Mesangial cell (primary cell): ENCODE measurements around the gene ABR. TPM values are rescaled to one million over a fixed set of nuclear protein-coding genes. Genes with fewer than 3 reads are reported as not detected.

Experiments
- total RNA-seq: library from RNA; depleted of rRNA; stranded (reverse); fragments of >200 nt; gene quantifications from 2 replicates; pipeline ENCODE4 v1.2.3, GENCODE V29; 2015

The ABR gene
- total RNA-seq, result 79.2 and 88.6 TPM in 2 replicates

DNA sequence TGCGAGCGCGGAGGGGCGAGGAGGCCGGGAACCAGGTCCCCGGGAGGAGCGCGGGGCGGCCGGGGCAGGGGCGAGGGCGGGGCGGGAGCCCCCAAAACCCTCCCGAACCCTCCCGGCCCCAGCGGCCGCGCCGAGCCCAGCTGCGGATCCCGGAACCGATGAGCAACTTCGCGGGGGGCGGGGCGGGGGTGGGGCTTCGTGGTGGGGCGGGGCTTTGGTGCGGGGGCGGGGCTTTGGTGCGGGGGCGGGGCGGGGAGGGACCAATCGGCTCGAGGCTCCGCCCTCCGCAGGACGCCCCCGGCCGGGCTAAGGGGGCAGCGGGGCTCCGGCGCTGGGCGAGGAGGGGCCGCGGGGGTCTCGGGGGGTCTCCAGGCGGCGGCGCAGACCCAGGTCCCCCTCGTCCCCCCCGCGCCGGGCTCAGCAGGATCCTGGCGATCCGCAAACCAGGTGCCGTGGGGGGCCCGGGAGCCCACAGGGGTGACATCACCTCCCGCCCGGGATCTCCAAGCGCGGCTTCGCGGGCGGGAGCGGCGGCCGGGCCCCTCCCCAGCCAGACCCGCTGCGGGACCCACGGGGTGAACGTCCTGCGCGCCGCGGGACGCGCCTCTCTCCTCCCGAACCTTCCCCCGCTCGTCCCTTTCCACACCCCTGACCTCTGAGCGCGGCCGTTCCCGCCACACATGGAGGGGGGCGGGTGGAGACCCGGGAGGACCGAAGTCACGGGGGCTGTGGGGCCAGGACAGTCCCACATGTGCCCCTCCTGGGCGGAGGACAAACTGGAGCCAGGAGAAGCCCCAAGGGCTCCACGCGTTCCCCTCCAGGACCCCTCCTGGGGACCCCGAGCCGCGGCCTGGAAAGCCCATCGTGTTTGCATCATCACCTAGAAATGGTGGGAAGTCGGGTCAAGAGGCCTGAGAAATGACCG, at the start of gene ABR:
Gene ABR (minus strand): TSS at position 164 of the 925 bp plus-strand sequence. CDS start 254 bp downstream, outside the sequence.

DNA sequence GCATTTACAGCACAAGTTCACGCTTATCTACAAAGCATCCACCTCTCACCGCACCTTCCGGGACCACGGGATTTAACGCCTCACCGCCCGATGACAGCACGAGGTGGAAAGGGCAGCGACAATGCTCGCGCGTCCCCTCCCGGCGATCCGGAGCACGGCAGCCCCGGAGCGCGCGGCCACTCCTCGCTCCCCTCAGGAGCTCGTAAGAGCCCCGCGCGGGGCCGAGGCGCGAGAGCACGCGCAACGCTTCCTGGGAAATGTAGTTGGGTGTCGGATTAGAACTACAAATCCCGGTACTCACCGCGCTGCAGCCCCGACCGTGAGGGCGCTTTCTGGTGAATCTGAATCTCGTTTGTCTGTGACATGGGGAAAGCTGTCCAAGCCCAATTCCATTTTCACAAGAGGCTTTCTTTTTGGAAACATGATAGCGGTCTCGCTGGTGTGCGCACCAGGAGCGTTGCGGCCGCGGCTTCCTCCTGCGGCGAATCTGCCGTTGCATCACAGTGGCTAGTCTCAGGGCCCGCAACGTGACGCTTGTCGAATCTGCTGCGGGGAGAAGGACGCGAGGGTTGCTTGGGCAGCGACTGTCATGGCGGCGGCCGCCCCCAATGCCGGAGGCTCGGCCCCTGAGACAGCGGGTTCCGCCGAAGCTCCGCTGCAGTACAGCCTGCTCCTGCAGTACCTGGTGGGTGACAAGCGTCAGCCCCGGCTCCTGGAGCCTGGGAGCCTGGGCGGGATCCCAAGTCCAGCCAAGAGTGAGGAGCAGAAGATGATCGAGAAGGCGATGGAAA, 183.0 kb downstream of the ABR start, which contains the start of gene TIMM22:
Gene TIMM22 (plus strand): TSS at position 576 of the 791 bp plus-strand sequence. CDS start 14 bp downstream, at position 590.

DNA sequence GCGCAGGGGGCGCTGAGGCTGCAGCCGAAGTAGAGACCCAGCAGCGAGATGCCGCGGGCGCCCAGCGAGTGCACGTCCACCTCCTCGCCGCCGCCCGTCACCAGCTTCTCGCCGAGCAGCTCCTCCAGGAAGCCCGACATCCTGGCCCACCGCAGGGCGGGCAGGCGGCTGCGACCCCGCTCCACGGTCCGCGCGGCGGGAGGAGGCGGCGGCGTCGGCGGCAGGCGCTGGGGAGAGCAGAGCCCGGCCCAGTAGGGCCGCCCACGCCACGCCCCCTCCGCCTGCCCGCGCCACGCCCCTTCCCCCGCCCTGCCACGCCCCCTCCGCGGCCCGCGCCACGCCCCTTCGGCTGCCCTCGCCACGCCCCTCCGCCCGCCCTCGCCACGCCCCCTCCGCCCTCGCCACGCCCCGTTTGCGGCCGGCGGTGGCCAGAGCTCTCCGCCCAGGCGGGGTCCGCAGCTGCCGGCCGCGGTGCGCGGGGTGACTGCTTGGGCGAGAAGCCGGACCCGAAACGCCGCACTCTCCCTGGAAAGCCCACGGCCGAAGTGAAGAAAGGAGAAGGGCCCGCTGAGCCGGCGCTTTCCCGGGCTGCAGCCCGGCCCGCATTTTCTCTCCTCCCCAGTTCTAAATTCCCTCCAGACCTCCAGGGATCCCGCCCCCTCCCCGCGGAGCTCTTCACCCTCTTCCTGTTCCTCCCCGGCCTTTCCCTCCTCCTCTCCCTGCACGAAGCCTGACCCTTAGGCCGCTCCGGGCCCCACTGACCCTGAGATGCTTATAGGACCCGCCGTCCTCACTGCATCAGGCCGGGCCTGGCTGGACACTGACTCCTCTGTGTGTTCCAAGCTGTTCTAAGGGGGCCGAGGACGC, 200.0 kb downstream of the ABR start, which contains the start of gene NXN:
Gene NXN (minus strand): TSS at position 238 of the 867 bp plus-strand sequence.

Other genes starting within 250 kb of the ABR start
- 71.5 and 72.2 TPM in 2 replicates for gene NXN, start 200.2 kb downstream of the ABR start, total RNA-seq
- 13.1 and 18.1 TPM in 2 replicates for gene TIMM22, start 182.9 kb downstream of the ABR start, total RNA-seq
- gene BHLHA9, start 90.5 kb upstream of the ABR start, total RNA-seq, result not detected in 2 replicates
- not detected in 2 replicates for gene TRARG1, start 99.7 kb upstream of the ABR start, total RNA-seq
- gene YWHAE, start 220.2 kb upstream of the ABR start, total RNA-seq, result 405 and 717 TPM in 2 replicates